SIG-M5 (cell line): ENCODE results near the gene DHX16.
"Not testable (repeated sequence)": the region's sequence is repeated elsewhere in the genome, so short reads cannot be mapped to it uniquely, and the experiment has no call there.

Experiments used
- DNase-seq: peaks from one replicate; lab custom pipeline; 2025; lab: John Stamatoyannopoulos, UW

Gene DHX16

GRCh38 chr6:30672445-30673253 is at the start of gene DHX16:
Gene DHX16 (minus strand): TSS chr6:30673006. CDS start chr6:30672841, 165 bp downstream.
- DNase-seq = peak; percentile 68

- not testable (repeated sequence) for DNase-seq
Measured at GRCh38 chr6:30722025-30722279, 49.1 kb upstream of the DHX16 start.

- peak; percentile 64 for DNase-seq
Measured at GRCh38 chr6:30721198-30722024, 48.6 kb upstream of the DHX16 start.

- no peak for DNase-seq
Measured at GRCh38 chr6:30720738-30721197, 48.0 kb upstream of the DHX16 start.

GRCh38 chr6:30719791-30720737 is 47.3 kb upstream of the DHX16 start, which contains the start of gene TUBB:
Gene TUBB (plus strand): TSS chr6:30720352. CDS start chr6:30720507, 155 bp downstream.
- peak; percentile 93 for DNase-seq

GRCh38 chr6:30719356-30719755 is 46.5 kb upstream of the DHX16 start:
- no peak for DNase-seq

GRCh38 chr6:30717845-30718720 is 45.3 kb upstream of the DHX16 start:
- not testable (repeated sequence) for DNase-seq

- DNase-seq = peak; percentile 100
Measured at GRCh38 chr6:30717129-30717844, 44.5 kb upstream of the DHX16 start, which contains the start of gene MDC1. Gene MDC1 (minus strand): TSS chr6:30717281. CDS start chr6:30715175, 2,106 bp downstream.

- DNase-seq = no peak
Measured at GRCh38 chr6:30716879-30717128, 44.0 kb upstream of the DHX16 start.

- no peak for DNase-seq
Measured at GRCh38 chr6:30714263-30714662, 41.5 kb upstream of the DHX16 start.

- no peak for DNase-seq
Measured at GRCh38 chr6:30712441-30712945, 39.7 kb upstream of the DHX16 start.

- DNase-seq = no peak
Measured at GRCh38 chr6:30711758-30712380, 39.1 kb upstream of the DHX16 start.

GRCh38 chr6:30709101-30709868 is 36.5 kb upstream of the DHX16 start:
- no peak for DNase-seq

- DNase-seq = no peak
Measured at GRCh38 chr6:30707281-30707850, 34.6 kb upstream of the DHX16 start.

- no peak for DNase-seq
Measured at GRCh38 chr6:30705620-30706019, 32.8 kb upstream of the DHX16 start.

- DNase-seq = no peak
Measured at GRCh38 chr6:30703821-30704220, 31.0 kb upstream of the DHX16 start.

GRCh38 chr6:30703011-30703410 is 30.2 kb upstream of the DHX16 start:
- DNase-seq = no peak

- DNase-seq = no peak
Measured at GRCh38 chr6:30700340-30700739, 27.5 kb upstream of the DHX16 start.

- DNase-seq = no peak
Measured at GRCh38 chr6:30696432-30696831, 23.6 kb upstream of the DHX16 start.
